Activated CD4-positive, alpha-beta T cell treated with anti-CD3 and anti-CD28 coated beads for 24 hours (primary cell): ENCODE data around the gene SLC35F3.
"Not testable (repeated sequence)": the region's sequence is repeated elsewhere in the genome, so short reads cannot be mapped to it uniquely, and the experiment has no call there.

Experiments
- DNase-seq, 2 donors: peaks; one replicate each; pipeline ENCODE4 v3.0.0-alpha.2; 2020; ENCODE audit warnings: low read depth in 2 of 2

SLC35F3 gene

GRCh38 chr1:234289538-234290305 lies 385.2 kb downstream of the SLC35F3 start:
- DNase-seq, result no peak

GRCh38 chr1:234292011-234292410 lies 387.5 kb downstream of the SLC35F3 start:
- DNase-seq, result no peak

- no peak for DNase-seq
Observed at GRCh38 chr1:234292548-234292947, 388.1 kb downstream of the SLC35F3 start.

GRCh38 chr1:234294109-234294817 lies 389.8 kb downstream of the SLC35F3 start:
- no peak for DNase-seq

GRCh38 chr1:234295068-234295467 lies 390.6 kb downstream of the SLC35F3 start:
- DNase-seq, result no peak

- no peak for DNase-seq
Observed at GRCh38 chr1:234295626-234296025, 391.1 kb downstream of the SLC35F3 start.

GRCh38 chr1:234296496-234296895 lies 392.0 kb downstream of the SLC35F3 start:
- no peak for DNase-seq

- no peak for DNase-seq
Observed at GRCh38 chr1:234297668-234298067, 393.2 kb downstream of the SLC35F3 start.

- no peak for DNase-seq
Observed at GRCh38 chr1:234300096-234300495, 395.6 kb downstream of the SLC35F3 start.

GRCh38 chr1:234301663-234302062 lies 397.2 kb downstream of the SLC35F3 start:
- DNase-seq, result not testable (repeated sequence)

- DNase-seq, result no peak
Observed at GRCh38 chr1:234302354-234302962, 398.0 kb downstream of the SLC35F3 start.

- DNase-seq, result no peak
Observed at GRCh38 chr1:234303231-234303630, 398.8 kb downstream of the SLC35F3 start.

GRCh38 chr1:234307726-234308125 lies 403.2 kb downstream of the SLC35F3 start:
- no peak for DNase-seq

GRCh38 chr1:234309243-234309597 lies 404.7 kb downstream of the SLC35F3 start:
- no peak for DNase-seq

- peak; percentile 61 to 62 for DNase-seq
Observed at GRCh38 chr1:234309598-234310459, 405.4 kb downstream of the SLC35F3 start.

GRCh38 chr1:234310460-234310817 lies 406.0 kb downstream of the SLC35F3 start:
- DNase-seq, result no peak

GRCh38 chr1:234311414-234311813 lies 406.9 kb downstream of the SLC35F3 start:
- no peak for DNase-seq

GRCh38 chr1:234313171-234313570 lies 408.7 kb downstream of the SLC35F3 start:
- no peak for DNase-seq

GRCh38 chr1:234315091-234315541 lies 410.6 kb downstream of the SLC35F3 start:
- DNase-seq, result no peak

- no peak for DNase-seq
Observed at GRCh38 chr1:234315588-234315987, 411.1 kb downstream of the SLC35F3 start.

GRCh38 chr1:234316486-234316885 lies 412.0 kb downstream of the SLC35F3 start:
- no peak for DNase-seq

GRCh38 chr1:234316937-234317336 lies 412.5 kb downstream of the SLC35F3 start:
- no peak for DNase-seq
